ENCODE measurements around the gene EXOC3L4.

DNA sequence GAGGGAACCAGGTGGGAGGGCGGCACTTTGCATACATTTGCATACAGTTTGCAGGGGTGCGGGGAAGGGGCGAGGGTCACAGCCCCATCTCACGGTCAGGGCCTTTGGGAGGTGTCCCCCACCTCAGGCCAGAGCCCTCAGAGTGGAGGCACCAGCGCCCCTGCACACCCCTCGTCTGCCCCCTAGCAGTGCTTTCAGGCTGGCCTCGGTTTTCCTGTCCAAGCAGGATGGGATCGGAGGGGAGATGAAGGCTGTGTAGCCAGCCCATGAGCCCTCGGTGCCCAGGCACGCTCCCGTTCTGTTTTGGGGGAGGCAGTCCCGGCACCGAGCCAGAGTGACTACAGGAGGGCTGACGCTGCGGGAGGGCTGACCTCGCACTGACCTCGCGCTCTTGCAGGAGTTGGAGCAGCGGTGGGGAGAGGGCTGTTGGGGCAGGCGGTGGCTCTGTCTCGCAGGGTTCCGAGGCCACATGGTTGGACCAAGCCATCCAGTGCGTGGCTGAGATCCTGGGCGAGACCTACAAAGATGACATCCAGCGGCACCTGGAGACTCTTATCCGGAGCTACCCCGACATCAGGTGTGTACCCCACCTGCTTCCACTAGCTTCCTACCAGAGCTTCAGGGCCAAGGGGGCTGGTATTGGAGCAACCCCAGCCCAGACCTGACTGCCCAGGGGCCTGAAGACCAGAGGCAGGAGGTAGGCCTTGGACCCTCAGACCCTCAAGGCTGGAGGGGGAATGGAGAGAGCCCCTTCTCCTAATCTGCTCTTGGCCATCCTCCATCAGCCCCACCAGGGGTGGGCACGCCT is 13.6 kb downstream of the EXOC3L4 start:
- TF ChIP-seq, protein P1, sequence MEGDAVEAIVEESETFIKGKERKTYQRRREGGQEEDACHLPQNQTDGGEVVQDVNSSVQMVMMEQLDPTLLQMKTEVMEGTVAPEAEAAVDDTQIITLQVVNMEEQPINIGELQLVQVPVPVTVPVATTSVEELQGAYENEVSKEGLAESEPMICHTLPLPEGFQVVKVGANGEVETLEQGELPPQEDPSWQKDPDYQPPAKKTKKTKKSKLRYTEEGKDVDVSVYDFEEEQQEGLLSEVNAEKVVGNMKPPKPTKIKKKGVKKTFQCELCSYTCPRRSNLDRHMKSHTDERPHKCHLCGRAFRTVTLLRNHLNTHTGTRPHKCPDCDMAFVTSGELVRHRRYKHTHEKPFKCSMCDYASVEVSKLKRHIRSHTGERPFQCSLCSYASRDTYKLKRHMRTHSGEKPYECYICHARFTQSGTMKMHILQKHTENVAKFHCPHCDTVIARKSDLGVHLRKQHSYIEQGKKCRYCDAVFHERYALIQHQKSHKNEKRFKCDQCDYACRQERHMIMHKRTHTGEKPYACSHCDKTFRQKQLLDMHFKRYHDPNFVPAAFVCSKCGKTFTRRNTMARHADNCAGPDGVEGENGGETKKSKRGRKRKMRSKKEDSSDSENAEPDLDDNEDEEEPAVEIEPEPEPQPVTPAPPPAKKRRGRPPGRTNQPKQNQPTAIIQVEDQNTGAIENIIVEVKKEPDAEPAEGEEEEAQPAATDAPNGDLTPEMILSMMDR (IDR thresholded peaks at IDR 0.05) = no peak
- TF ChIP-seq POLR2A (IDR thresholded peaks at IDR 0.05) (no peak), POLR2AphosphoS5 (IDR thresholded peaks at IDR 0.05) (no peak)

Measured in prostate gland (tissue), 2 donors.